Urinary bladder (tissue), 4 donors: ENCODE measurements around the gene SRR. TPM values are rescaled to one million over a fixed set of nuclear protein-coding genes. Genes with fewer than 3 reads are reported as not detected.

Experiments used
- DNase-seq: peaks from one replicate; pipeline ENCODE4 v3.0.0-alpha.2; 2015; ENCODE audit errors: extremely low spot score
- H3K27ac ChIP-seq: one replicate; pipeline ENCODE4 v1.5.1; 2013; ENCODE audit warnings: low read depth, mild to moderate bottlenecking, moderate library complexity
- H3K36me3 ChIP-seq: one replicate; pipeline ENCODE4 v1.6.1; 2013; ENCODE audit warnings: mild to moderate bottlenecking, moderate library complexity; ENCODE audit not compliant: insufficient read depth
- H3K4me1 ChIP-seq: one replicate; pipeline ENCODE4 v1.6.1; 2013; ENCODE audit warnings: mild to moderate bottlenecking, moderate library complexity; ENCODE audit not compliant: insufficient read depth
- H3K4me3 ChIP-seq: one replicate; pipeline ENCODE4 v1.5.1; 2013; ENCODE audit warnings: low read depth, low read length
- WGBS: extraction: QIAGEN DNeasy Blood & Tissue Kit; methylation state at CpG from one replicate; pipeline ENCODE4 v1.1.7; 2013; 5-methylcytosine and 5-hydroxymethylcytosine counted together
- polyA plus RNA-seq: library from polyadenylated mRNA; stranded (reverse); fragments of 200-250 nt; gene quantifications from one replicate; pipeline ENCODE4 v1.2.3, GENCODE V29; 2013
- total RNA-seq: library from RNA; depleted of rRNA; stranded (reverse); fragments of >200 nt; gene quantifications from one replicate; pipeline ENCODE4 v1.2.3, GENCODE V29; 2014
- donor health status: healthy with polysubstance abuse.
- donor health status: healthy.

The SRR gene
- total and polyA plus RNA-seq, 2 donors, result 13.7 to 20.4 TPM

- Histone ChIP-seq H3K36me3 (no peaks in the 10 kb centered on the region), H3K27ac (no peak overlapping the region), H3K4me1 (no peaks in the 10 kb centered on the region), H3K4me3 (no peak overlapping the region)
- no peak for DNase-seq
- 72% methylated on average over 26 of the region's 26 CpGs for WGBS
Measured at GRCh38 chr17:2363851-2364762, 60.4 kb downstream of the SRR start.

GRCh38 chr17:2364763-2365116, 61.0 kb downstream of the SRR start:
- DNase-seq, result no peak

GRCh38 chr17:2365132-2365531, 61.4 kb downstream of the SRR start:
- no peaks in the 10 kb centered on the region for H3K36me3 ChIP-seq
- no peak overlapping the region for H3K4me3 ChIP-seq
- H3K27ac ChIP-seq, result no peak overlapping the region
- 93% methylated on average over 20 of the region's 20 CpGs for WGBS
- H3K4me1 ChIP-seq, result no peaks in the 10 kb centered on the region
- no peak for DNase-seq

More at GRCh38 chr17:2364763-2365116, 61.0 kb downstream of the SRR start:
- Histone ChIP-seq H3K4me1 (no peaks in the 10 kb centered on the region), H3K36me3 (no peaks in the 10 kb centered on the region), H3K4me3 (no peak overlapping the region), H3K27ac (no peak overlapping the region)
- 89% methylated on average over 12 of the region's 12 CpGs for WGBS

- H3K36me3 ChIP-seq, result no peaks in the 10 kb centered on the region
- H3K4me3 ChIP-seq, result no peak overlapping the region
- WGBS, result 72% methylated on average over 26 of the region's 26 CpGs
- no peak overlapping the region for H3K27ac ChIP-seq
- no peaks in the 10 kb centered on the region for H3K4me1 ChIP-seq
- DNase-seq, result no peak
Measured at GRCh38 chr17:2366747-2367494, 63.2 kb downstream of the SRR start.

- no peak for DNase-seq
- H3K27ac ChIP-seq, result no peak overlapping the region
- H3K4me3 ChIP-seq, result no peak overlapping the region
- 79% methylated on average over 8 of the region's 8 CpGs for WGBS
- H3K4me1 ChIP-seq, result no peaks in the 10 kb centered on the region
- H3K36me3 ChIP-seq, result no peaks in the 10 kb centered on the region
Measured at GRCh38 chr17:2368359-2368758, 64.6 kb downstream of the SRR start.

GRCh38 chr17:2369039-2369438, 65.3 kb downstream of the SRR start:
- H3K4me3 ChIP-seq, result no peak overlapping the region
- 52% methylated on average over 5 of the region's 5 CpGs for WGBS
- H3K27ac ChIP-seq, result no peak overlapping the region
- DNase-seq, result no peak
- H3K4me1 ChIP-seq, result no peaks in the 10 kb centered on the region
- no peaks in the 10 kb centered on the region for H3K36me3 ChIP-seq

- H3K36me3 ChIP-seq, result no peaks in the 10 kb centered on the region
- no peak for DNase-seq
- no peak overlapping the region for H3K27ac ChIP-seq
- H3K4me3 ChIP-seq, result no peak overlapping the region
- WGBS, result 48% methylated on average over 20 of the region's 20 CpGs
- no peaks in the 10 kb centered on the region for H3K4me1 ChIP-seq
Measured at GRCh38 chr17:2369551-2370210, 65.9 kb downstream of the SRR start.

- H3K4me1 ChIP-seq, result no peaks in the 10 kb centered on the region
- DNase-seq, result no peak
- WGBS, result 85% methylated on average over 11 of the region's 11 CpGs
- H3K4me3 ChIP-seq, result no peak overlapping the region
- H3K36me3 ChIP-seq, result no peaks in the 10 kb centered on the region
- no peak overlapping the region for H3K27ac ChIP-seq
Measured at GRCh38 chr17:2370211-2370589, 66.5 kb downstream of the SRR start.

- H3K36me3 ChIP-seq, result no peaks in the 10 kb centered on the region
- H3K4me3 ChIP-seq, result no peak overlapping the region
- 93% methylated on average over 30 of the region's 30 CpGs for WGBS
- no peak for DNase-seq
- no peak overlapping the region for H3K27ac ChIP-seq
- H3K4me1 ChIP-seq, result no peaks in the 10 kb centered on the region
Measured at GRCh38 chr17:2371183-2372130, 67.7 kb downstream of the SRR start.

GRCh38 chr17:2372180-2372579, 68.4 kb downstream of the SRR start:
- no peak overlapping the region for H3K27ac ChIP-seq
- DNase-seq, result no peak
- H3K4me3 ChIP-seq, result no peak overlapping the region
- no peaks in the 10 kb centered on the region for H3K36me3 ChIP-seq
- no peaks in the 10 kb centered on the region for H3K4me1 ChIP-seq
- 96% methylated on average over 26 of the region's 26 CpGs for WGBS

- Histone ChIP-seq H3K4me1 (no peaks in the 10 kb centered on the region), H3K36me3 (peaks cover 1% of the 10 kb centered on the region), H3K27ac (no peak overlapping the region), H3K4me3 (no peak overlapping the region)
- DNase-seq, result no peak
- WGBS, result 86% methylated on average over 16 of the region's 16 CpGs
Measured at GRCh38 chr17:2372681-2373080, 68.9 kb downstream of the SRR start.

- WGBS, result 92% methylated on average over 18 of the region's 18 CpGs
- Histone ChIP-seq H3K4me3 (no peak overlapping the region), H3K36me3 (peaks cover 1% of the 10 kb centered on the region), H3K27ac (no peak overlapping the region), H3K4me1 (no peaks in the 10 kb centered on the region)
- no peak for DNase-seq
Measured at GRCh38 chr17:2373179-2373578, 69.4 kb downstream of the SRR start.
